WERI-Rb-1 (cell line): Measurements from ENCODE around the gene TGFB2.

Experiments used
- DNase-seq: peaks from one replicate; pipeline ENCODE4 v3.0.0-alpha.2; 2020
- H3K27ac ChIP-seq: fragments of 250-450 bp; sonication (Bioruptor Pico); 2 replicates; pipeline ENCODE4 v1.5.1; 2020; ENCODE audit warnings: mild to moderate bottlenecking, moderate library complexity
- H3K27me3 ChIP-seq: fragments of 250-450 bp; sonication (Bioruptor Pico); 2 replicates; pipeline ENCODE4 v1.5.1; 2021; ENCODE audit warnings: mild to moderate bottlenecking, low read depth, moderate library complexity; ENCODE audit not compliant: insufficient read depth, severe bottlenecking
- H3K36me3 ChIP-seq: fragments of 250-450 bp; sonication (Bioruptor Pico); 2 replicates; pipeline ENCODE4 v1.5.1; 2020; ENCODE audit warnings: mild to moderate bottlenecking, moderate library complexity
- H3K4me3 ChIP-seq: 2 replicates; pipeline ENCODE4 v1.5.1; 2011; ENCODE audit warnings: low read depth, mild to moderate bottlenecking, control low read depth, low read length
- H3K9me3 ChIP-seq: fragments of 250-450 bp; sonication (Bioruptor Pico); 2 replicates; pipeline ENCODE4 v1.5.1; 2021; ENCODE audit warnings: mild to moderate bottlenecking, moderate library complexity; ENCODE audit not compliant: severe bottlenecking
- TF ChIP-seq, protein P1 (sequence below): IDR thresholded peaks from 2 replicates; pipeline ENCODE4 v1.5.1; 2011; ENCODE audit warnings: low read depth, mild to moderate bottlenecking, control low read depth, inconsistent platforms, low read length

TGFB2 gene

GRCh38 chr1:218478336-218478735 lies 133.2 kb downstream of the TGFB2 start:
- TF ChIP-seq, protein P1, sequence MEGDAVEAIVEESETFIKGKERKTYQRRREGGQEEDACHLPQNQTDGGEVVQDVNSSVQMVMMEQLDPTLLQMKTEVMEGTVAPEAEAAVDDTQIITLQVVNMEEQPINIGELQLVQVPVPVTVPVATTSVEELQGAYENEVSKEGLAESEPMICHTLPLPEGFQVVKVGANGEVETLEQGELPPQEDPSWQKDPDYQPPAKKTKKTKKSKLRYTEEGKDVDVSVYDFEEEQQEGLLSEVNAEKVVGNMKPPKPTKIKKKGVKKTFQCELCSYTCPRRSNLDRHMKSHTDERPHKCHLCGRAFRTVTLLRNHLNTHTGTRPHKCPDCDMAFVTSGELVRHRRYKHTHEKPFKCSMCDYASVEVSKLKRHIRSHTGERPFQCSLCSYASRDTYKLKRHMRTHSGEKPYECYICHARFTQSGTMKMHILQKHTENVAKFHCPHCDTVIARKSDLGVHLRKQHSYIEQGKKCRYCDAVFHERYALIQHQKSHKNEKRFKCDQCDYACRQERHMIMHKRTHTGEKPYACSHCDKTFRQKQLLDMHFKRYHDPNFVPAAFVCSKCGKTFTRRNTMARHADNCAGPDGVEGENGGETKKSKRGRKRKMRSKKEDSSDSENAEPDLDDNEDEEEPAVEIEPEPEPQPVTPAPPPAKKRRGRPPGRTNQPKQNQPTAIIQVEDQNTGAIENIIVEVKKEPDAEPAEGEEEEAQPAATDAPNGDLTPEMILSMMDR: no peak

GRCh38 chr1:218479436-218480115 lies 134.4 kb downstream of the TGFB2 start:
- Histone ChIP-seq H3K4me3 (no peak overlapping the region), H3K36me3 (no peaks in the 10 kb centered on the region), H3K27me3 (no peaks in the 10 kb centered on the region), H3K27ac (no peak overlapping the region), H3K9me3 (no peaks in the 10 kb centered on the region)
- TF ChIP-seq, protein P1: no peak
- no peak for DNase-seq

More at GRCh38 chr1:218478336-218478735, 133.2 kb downstream of the TGFB2 start:
- no peaks in the 10 kb centered on the region for H3K9me3 ChIP-seq
- no peak overlapping the region for H3K27ac ChIP-seq
- no peaks in the 10 kb centered on the region for H3K36me3 ChIP-seq
- H3K4me3 ChIP-seq: no peak overlapping the region
- H3K27me3 ChIP-seq: no peaks in the 10 kb centered on the region
- no peak for DNase-seq

DNA sequence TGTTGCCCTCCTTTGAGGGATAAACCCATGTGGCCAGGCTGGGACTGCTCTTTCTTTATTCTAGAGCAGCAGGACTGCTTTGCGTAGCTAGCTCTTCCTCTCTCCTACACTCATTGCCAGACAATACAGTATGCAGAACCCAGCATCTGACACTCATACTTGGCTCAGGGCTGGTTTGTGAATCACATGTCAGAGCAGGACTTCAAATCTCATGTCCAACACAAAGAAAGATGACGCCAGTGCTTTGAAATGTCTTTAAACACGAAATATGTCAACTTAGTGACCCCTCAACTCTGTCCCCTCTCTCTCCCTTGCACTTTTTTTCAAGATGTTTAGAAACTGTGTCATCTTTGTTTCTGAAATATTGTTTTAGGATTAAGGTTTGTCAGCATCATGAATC lies 135.0 kb downstream of the TGFB2 start:
- Histone ChIP-seq H3K9me3 (no peaks in the 10 kb centered on the region), H3K4me3 (no peak overlapping the region), H3K36me3 (no peaks in the 10 kb centered on the region), H3K27me3 (no peaks in the 10 kb centered on the region), H3K27ac (no peak overlapping the region)
- DNase-seq: no peak
- TF ChIP-seq, protein P1: no peak

- H3K27ac ChIP-seq: no peak overlapping the region
- no peaks in the 10 kb centered on the region for H3K36me3 ChIP-seq
- H3K9me3 ChIP-seq: no peaks in the 10 kb centered on the region
- no peak for DNase-seq
- no peak overlapping the region for H3K4me3 ChIP-seq
- H3K27me3 ChIP-seq: no peaks in the 10 kb centered on the region
- TF ChIP-seq, protein P1: no peak
These were observed 135.5 kb downstream of the TGFB2 start for GRCh38 chr1:218480588-218481099.

DNA sequence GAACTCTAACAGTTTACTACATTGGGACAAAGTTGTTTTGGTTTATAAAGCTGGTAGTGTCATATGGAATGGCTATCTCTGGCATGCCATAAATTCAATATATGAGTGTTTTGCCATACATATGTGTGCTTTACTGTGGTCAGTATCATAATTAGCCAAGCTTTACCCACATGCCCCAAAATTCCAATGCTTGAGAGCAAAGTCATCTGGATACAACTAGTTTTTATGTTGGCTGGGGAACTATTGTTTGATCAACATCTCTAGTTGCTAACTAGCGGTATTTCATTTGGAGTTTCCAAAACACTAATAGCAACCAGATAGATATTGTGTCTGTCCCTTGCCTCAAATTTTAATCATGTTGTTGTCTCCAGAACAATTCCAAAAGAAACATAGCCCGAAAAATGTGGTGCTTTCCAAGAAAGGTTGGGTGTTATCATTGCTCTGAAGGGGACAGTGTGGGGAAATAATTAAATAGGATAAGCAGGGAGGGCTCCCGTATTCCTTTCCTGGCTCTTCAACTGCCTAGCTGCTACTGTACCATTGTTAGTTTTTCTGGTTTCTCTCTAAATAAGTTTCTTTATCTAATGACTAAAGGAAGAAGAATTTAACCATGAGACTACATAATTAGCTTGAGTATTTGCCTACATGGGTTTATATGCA lies 136.1 kb downstream of the TGFB2 start:
- H3K27ac ChIP-seq: no peak overlapping the region
- TF ChIP-seq, protein P1: no peak

More for the DNA sequence above, 136.1 kb downstream of the TGFB2 start:
- Histone ChIP-seq H3K36me3 (no peaks in the 10 kb centered on the region), H3K9me3 (no peaks in the 10 kb centered on the region), H3K27me3 (no peaks in the 10 kb centered on the region), H3K4me3 (no peak overlapping the region)
- DNase-seq: no peak
